ENCODE data around the gene BATF2.

DNA sequence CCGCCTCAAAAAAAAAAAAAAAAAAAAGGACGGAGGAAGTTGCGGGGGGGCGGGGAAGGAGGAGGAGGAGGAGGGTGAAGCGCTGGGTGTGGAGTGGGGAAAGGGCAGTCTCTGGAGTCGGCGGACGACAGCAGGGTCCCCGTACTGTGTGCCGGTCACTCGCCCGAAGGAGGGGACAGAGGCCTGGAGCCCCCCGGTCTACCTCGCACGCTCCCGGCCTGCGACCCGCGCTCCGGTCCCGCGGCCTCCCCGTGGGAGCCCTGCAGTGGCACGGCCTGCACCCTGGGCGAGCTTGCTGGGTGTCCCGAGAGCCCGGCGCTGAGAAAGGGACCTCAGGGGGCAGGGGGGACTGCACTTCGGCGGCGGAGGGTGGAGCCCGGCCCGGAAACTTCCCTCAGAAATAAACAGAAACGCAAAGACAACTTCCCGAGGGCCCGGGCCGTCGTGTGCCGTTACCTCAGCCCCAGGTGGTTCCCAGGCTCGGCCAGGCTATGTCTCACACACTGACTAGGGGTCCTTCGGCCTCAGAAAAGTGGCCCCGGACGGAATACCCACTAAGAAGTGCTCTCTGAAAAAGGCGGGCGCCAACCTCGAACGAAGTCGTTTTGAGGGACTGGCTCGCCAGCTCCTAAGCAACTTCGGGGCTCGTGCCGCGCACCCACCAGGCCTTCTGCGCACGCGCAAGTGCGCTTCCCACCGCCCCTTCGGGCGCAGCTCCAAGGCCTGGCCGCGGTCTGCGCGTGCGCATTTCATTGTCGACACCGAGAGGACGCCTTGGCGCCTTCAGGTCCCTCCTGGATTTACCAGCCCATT is 25.1 kb downstream of the BATF2 start, which contains the start of gene MAJIN:
- TF ChIP-seq, protein P1, sequence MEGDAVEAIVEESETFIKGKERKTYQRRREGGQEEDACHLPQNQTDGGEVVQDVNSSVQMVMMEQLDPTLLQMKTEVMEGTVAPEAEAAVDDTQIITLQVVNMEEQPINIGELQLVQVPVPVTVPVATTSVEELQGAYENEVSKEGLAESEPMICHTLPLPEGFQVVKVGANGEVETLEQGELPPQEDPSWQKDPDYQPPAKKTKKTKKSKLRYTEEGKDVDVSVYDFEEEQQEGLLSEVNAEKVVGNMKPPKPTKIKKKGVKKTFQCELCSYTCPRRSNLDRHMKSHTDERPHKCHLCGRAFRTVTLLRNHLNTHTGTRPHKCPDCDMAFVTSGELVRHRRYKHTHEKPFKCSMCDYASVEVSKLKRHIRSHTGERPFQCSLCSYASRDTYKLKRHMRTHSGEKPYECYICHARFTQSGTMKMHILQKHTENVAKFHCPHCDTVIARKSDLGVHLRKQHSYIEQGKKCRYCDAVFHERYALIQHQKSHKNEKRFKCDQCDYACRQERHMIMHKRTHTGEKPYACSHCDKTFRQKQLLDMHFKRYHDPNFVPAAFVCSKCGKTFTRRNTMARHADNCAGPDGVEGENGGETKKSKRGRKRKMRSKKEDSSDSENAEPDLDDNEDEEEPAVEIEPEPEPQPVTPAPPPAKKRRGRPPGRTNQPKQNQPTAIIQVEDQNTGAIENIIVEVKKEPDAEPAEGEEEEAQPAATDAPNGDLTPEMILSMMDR (IDR thresholded peaks at IDR 0.05; ENCODE audit: low read depth, low read length, missing input control), result no peak
- TF ChIP-seq, protein P2, sequence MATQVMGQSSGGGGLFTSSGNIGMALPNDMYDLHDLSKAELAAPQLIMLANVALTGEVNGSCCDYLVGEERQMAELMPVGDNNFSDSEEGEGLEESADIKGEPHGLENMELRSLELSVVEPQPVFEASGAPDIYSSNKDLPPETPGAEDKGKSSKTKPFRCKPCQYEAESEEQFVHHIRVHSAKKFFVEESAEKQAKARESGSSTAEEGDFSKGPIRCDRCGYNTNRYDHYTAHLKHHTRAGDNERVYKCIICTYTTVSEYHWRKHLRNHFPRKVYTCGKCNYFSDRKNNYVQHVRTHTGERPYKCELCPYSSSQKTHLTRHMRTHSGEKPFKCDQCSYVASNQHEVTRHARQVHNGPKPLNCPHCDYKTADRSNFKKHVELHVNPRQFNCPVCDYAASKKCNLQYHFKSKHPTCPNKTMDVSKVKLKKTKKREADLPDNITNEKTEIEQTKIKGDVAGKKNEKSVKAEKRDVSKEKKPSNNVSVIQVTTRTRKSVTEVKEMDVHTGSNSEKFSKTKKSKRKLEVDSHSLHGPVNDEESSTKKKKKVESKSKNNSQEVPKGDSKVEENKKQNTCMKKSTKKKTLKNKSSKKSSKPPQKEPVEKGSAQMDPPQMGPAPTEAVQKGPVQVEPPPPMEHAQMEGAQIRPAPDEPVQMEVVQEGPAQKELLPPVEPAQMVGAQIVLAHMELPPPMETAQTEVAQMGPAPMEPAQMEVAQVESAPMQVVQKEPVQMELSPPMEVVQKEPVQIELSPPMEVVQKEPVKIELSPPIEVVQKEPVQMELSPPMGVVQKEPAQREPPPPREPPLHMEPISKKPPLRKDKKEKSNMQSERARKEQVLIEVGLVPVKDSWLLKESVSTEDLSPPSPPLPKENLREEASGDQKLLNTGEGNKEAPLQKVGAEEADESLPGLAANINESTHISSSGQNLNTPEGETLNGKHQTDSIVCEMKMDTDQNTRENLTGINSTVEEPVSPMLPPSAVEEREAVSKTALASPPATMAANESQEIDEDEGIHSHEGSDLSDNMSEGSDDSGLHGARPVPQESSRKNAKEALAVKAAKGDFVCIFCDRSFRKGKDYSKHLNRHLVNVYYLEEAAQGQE (IDR thresholded peaks at IDR 0.05), result no peak
- TF ChIP-seq, protein P3, sequence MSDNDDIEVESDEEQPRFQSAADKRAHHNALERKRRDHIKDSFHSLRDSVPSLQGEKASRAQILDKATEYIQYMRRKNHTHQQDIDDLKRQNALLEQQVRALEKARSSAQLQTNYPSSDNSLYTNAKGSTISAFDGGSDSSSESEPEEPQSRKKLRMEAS (IDR thresholded peaks at IDR 0.05), result peak; percentile 79
- no peak for TF ChIP-seq JUND (IDR thresholded peaks at IDR 0.05)
- no peak for TF ChIP-seq YY1 (IDR thresholded peaks at IDR 0.05)
- no peak for TF ChIP-seq RAD21 (IDR thresholded peaks at IDR 0.05)
- TF ChIP-seq GABPA (IDR thresholded peaks at IDR 0.05 in 1 of 2, conservative IDR thresholded peaks at IDR 0.05 in 1 of 2), result no peak
- TF ChIP-seq, protein P4, sequence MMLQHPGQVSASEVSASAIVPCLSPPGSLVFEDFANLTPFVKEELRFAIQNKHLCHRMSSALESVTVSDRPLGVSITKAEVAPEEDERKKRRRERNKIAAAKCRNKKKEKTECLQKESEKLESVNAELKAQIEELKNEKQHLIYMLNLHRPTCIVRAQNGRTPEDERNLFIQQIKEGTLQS (IDR thresholded peaks at IDR 0.05), result no peak
- TF ChIP-seq FOXA1 (IDR thresholded peaks at IDR 0.05), result no peak
- TF ChIP-seq SP1 (IDR thresholded peaks at IDR 0.05), result no peak

Data from liver (tissue), 3 donors.